ENCODE data around the gene TOMM34. TPM values are rescaled to one million over a fixed set of nuclear protein-coding genes. Genes with fewer than 3 reads are reported as not detected.

Gene TOMM34
- total RNA-seq, 2 experiments from 2014 or later: 72.9 to 75.1 TPM

DNA sequence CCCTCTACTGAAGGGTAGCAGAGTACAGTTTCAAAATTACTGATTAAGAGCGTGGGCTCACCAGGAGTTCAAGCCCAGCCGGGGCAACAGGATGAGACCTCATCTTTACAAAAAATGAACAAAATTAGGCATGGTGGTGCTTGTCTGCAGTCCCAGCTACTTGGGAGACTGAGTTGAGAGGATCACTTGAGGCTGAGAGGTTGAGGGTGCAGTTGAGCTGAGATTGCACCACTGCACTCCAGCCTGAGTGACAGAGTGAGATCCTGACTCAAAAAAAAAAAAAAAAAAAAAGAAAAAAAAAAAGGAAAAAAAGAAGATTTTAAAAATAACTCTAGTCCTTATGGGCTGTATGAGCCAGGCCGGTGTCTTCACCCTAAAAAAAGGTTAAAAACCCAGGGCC, 31.6 kb downstream of the TOMM34 start:
- Mint-ChIP-seq H3K27me3 (no peaks in the 10 kb centered on the region), H3K4me3 (no peak overlapping the region), H3K9me3 (no peaks in the 10 kb centered on the region), H3K36me3 (peaks cover 11% of the 10 kb centered on the region), H3K27ac (no peak overlapping the region), H3K4me1 (no peaks in the 10 kb centered on the region)
- DNase-seq: no peak

DNA sequence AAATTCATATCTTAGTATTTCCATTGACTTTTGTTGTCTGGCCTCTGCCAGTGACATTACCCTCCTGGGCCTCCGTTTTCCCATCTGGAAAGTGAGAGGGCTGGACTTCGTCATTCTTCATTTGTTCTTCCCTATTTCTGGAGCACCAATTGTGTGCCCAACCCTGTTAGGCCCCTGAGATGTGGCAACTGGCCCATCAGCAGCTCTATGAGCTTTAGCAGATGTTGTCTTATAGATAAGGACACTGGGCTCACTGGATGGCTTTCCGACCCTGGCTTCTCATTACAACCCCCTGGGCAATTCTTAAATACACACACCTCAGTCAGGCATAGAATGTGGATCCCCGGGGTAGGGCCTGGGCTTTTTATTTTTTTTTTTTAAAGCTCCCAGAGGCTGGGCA, 35.7 kb downstream of the TOMM34 start:
- peaks cover 11% of the 10 kb centered on the region for H3K36me3 Mint-ChIP-seq
- no peaks in the 10 kb centered on the region for H3K4me1 Mint-ChIP-seq
- H3K27me3 Mint-ChIP-seq: no peaks in the 10 kb centered on the region
- DNase-seq: no peak
- no peaks in the 10 kb centered on the region for H3K9me3 Mint-ChIP-seq
- no peak overlapping the region for H3K4me3 Mint-ChIP-seq
- no peak overlapping the region for H3K27ac Mint-ChIP-seq

- Mint-ChIP-seq H3K9me3 (no peaks in the 10 kb centered on the region), H3K4me1 (no peaks in the 10 kb centered on the region), H3K4me3 (no peak overlapping the region), H3K27ac (no peak overlapping the region), H3K36me3 (peaks cover 21% of the 10 kb centered on the region), H3K27me3 (no peaks in the 10 kb centered on the region)
- DNase-seq: no peak
These were observed 38.8 kb downstream of the TOMM34 start for GRCh38 chr20:44921447-44921846.

DNA sequence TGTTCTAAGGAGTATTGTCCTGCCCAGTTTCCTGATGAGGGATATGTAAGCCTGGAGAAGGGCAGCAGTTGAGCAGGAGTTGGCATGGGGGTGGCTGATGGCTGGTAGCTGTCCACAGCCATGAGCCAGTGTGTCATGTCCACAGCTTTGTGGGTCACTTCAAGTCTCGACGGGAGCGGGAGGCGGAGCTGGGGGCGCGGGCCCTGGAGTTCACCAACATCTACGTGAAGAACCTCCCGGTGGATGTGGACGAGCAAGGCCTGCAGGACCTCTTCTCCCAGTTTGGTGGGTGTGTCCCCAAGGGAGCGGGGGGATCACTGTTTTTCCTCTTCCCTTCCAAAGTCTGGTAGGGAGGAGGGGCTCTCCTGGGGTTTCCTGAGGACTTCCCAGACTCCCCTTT, 41.4 kb downstream of the TOMM34 start:
- Mint-ChIP-seq H3K4me3 (no peak overlapping the region), H3K27ac (no peak overlapping the region), H3K9me3 (no peaks in the 10 kb centered on the region), H3K36me3 (peaks cover 25% of the 10 kb centered on the region), H3K27me3 (no peaks in the 10 kb centered on the region), H3K4me1 (peaks cover 11% of the 10 kb centered on the region)
- DNase-seq: no peak

- Mint-ChIP-seq H3K9me3 (no peaks in the 10 kb centered on the region), H3K4me3 (no peak overlapping the region), H3K4me1 (peaks cover 11% of the 10 kb centered on the region), H3K27me3 (no peaks in the 10 kb centered on the region), H3K36me3 (peaks cover 29% of the 10 kb centered on the region), H3K27ac (no peak overlapping the region)
- no peak for DNase-seq
These were observed 41.9 kb downstream of the TOMM34 start for GRCh38 chr20:44918342-44918741.

DNA sequence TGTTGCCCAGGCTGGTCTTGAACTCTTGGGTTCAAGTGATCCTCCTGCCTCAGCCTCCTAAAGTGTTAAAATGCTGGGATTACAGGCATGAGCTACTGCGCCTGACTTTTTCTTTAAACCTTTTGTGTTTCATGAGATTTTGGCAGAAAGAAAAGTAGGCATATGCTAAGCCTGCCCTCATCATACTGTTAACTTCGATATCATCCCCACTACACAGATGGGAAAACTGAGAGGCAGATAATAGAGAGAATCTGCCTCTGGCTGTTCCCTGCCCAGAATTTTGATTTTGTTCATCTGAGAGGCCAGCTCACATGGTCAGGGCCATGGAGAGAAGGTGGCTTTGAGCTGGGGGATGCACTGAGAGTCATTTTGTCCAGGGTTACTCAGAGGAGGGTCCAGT, 42.8 kb downstream of the TOMM34 start:
- no peaks in the 10 kb centered on the region for H3K9me3 Mint-ChIP-seq
- H3K27ac Mint-ChIP-seq: no peak overlapping the region
- H3K36me3 Mint-ChIP-seq: peaks cover 32% of the 10 kb centered on the region
- H3K4me1 Mint-ChIP-seq: peaks cover 11% of the 10 kb centered on the region
- no peak for DNase-seq
- H3K4me3 Mint-ChIP-seq: no peak overlapping the region
- H3K27me3 Mint-ChIP-seq: no peaks in the 10 kb centered on the region

- H3K9me3 Mint-ChIP-seq: no peaks in the 10 kb centered on the region
- H3K27ac Mint-ChIP-seq: no peak overlapping the region
These were observed 43.6 kb downstream of the TOMM34 start for GRCh38 chr20:44916586-44916985.

DNA sequence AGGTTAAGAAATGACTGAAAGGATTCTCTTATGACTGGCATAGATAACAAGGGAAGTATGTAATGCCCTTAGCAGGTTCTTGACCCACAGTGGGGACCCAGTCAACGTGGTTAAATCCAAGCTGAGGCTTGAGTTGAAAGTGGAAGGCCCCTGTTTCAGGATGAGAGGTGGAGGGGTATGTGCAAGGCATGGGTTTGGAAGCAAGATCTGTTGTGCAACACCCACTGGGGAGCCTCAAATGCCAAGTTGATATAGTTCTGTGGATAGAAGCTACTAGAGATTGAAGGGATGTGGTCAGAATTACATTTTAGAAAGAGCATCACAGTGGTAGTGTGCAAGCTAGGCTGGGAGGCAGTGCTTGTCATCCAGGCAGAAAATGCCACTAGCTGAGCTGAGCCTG, 45.3 kb downstream of the TOMM34 start:
- H3K4me1 Mint-ChIP-seq: peaks cover 23% of the 10 kb centered on the region
- H3K9me3 Mint-ChIP-seq: no peaks in the 10 kb centered on the region
- no peaks in the 10 kb centered on the region for H3K27me3 Mint-ChIP-seq
- no peak for DNase-seq
- peaks cover 34% of the 10 kb centered on the region for H3K36me3 Mint-ChIP-seq
- no peak overlapping the region for H3K4me3 Mint-ChIP-seq
- peak overlapping the region; percentile 32 for H3K27ac Mint-ChIP-seq

More at GRCh38 chr20:44916586-44916985, 43.6 kb downstream of the TOMM34 start:
- no peak for DNase-seq
- Mint-ChIP-seq H3K4me3 (no peak overlapping the region), H3K27me3 (no peaks in the 10 kb centered on the region), H3K4me1 (peaks cover 18% of the 10 kb centered on the region), H3K36me3 (peaks cover 35% of the 10 kb centered on the region)

- no peaks in the 10 kb centered on the region for H3K9me3 Mint-ChIP-seq
- no peak overlapping the region for H3K27ac Mint-ChIP-seq
- H3K4me1 Mint-ChIP-seq: peaks cover 34% of the 10 kb centered on the region
- H3K27me3 Mint-ChIP-seq: no peaks in the 10 kb centered on the region
- H3K36me3 Mint-ChIP-seq: peaks cover 32% of the 10 kb centered on the region
- DNase-seq: no peak
- H3K4me3 Mint-ChIP-seq: no peak overlapping the region
These were observed 48.0 kb downstream of the TOMM34 start for GRCh38 chr20:44912189-44912588.

DNA sequence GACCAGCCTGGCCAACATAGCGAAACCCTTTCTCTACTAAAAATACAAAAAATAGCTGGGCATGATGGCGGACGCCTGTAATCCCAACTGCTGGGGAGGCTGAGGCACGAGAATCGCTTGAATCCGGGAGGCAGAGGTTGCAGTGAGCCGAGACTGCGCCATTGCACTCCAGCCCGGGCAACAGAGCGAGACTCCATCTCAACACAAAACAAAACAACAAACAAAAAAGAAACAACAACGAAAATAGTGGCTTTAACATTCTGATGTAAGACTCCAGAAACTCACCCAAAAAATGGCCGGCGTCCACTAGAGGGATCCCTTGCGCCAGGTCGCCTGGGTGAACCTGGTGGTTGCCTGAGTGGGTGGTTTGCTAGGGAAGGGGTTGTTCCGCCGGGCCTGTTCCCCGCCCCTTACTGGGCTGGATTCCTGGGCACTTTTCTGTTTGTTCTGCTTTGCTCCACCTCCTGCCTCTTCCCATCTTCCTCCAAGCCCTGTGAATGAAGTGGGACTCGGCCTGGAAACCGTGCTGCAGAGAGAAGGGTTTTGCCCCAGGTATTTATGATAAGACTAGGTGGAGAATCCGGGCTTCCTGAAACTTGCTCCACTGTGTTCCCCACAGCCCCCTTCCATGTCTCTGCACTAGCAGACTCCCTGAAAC, 48.8 kb downstream of the TOMM34 start:
- H3K4me1 Mint-ChIP-seq: peaks cover 34% of the 10 kb centered on the region
- peaks cover 28% of the 10 kb centered on the region for H3K36me3 Mint-ChIP-seq
- DNase-seq: peak; percentile 62
- no peaks in the 10 kb centered on the region for H3K27me3 Mint-ChIP-seq
- no peak overlapping the region for H3K27ac Mint-ChIP-seq
- H3K9me3 Mint-ChIP-seq: no peaks in the 10 kb centered on the region
- peak overlapping the region; percentile 46 for H3K4me3 Mint-ChIP-seq

DNA sequence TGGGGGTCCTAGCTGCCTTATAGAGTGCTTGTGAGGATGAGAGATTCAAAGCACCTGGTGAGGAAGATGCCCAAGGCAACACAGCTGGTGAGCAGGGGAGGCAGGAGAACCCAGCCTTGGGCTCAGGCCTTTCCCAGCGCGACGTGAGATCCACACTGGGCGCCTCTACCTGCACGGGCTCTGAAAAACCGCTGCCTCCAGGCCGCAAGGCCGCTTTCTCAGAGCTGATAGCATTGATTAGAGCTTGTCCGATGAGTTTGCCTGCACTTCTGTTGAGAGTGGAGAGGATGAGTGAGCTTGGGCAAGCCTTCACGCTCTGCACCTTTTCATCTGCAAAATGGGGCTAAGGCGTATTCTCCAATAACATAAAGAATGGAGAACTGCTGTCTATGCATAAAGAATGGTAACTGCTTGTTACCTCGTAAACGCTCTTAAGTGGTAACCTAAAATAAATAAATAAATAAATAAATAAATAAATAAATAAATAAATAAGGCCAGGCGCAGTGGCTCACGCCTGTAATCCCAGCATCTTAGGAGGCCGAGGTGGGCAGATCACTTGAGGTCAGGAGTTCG, 49.4 kb downstream of the TOMM34 start:
- Mint-ChIP-seq H3K36me3 (peaks cover 27% of the 10 kb centered on the region), H3K27ac (peak overlapping the region; percentile 83)
- DNase-seq: no peak

DNA sequence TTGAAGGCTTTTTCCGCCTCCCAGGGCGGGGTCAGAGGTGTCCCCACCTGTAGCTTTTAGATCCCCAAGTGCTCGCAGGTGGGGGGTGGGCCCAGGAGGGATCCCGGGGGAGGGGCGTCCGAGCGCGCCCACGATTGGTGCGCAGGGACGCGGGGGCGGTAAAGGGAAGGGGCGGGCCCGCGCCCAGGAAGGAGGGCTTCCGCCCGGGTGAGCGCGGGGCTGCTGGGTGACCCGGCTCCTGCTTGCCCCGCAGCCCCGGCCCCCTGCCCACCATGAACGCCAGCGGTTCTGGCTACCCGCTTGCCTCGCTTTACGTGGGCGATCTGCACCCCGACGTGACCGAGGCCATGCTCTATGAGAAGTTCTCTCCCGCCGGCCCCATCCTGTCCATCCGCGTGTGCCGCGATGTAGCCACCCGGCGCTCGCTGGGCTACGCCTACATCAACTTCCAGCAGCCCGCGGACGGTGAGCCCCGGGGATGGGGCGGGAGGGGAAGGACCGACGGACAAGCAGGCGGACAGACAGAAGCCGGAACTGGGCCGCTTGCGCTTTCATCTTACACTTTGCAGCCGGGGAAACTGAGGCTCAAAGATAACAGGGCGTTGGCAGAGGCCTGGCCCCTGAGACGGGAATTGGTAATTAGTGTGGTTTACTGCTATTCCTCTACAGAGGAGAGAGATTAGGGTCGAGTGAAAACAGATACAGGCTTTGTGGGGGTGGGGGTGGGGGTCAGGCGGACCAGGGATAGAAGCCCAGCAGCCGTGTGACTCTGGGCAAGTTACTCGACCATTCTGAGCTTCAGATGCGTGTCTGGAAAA, 50.1 kb downstream of the TOMM34 start, which contains the start of gene PABPC1L:
TSS of gene PABPC1L (plus strand) at position 189 of the 818 bp plus-strand sequence. CDS start at position 273, 84 bp downstream.
- peaks cover 32% of the 10 kb centered on the region for H3K4me1 Mint-ChIP-seq
- H3K9me3 Mint-ChIP-seq: no peaks in the 10 kb centered on the region
- peak; percentile 85 for DNase-seq
- peak within 1 kb of the TSS; percentile 88 for H3K4me3 Mint-ChIP-seq
- peaks cover 28% of the 10 kb centered on the region for H3K36me3 Mint-ChIP-seq
- peak within 1 kb of the TSS; percentile 83 for H3K27ac Mint-ChIP-seq
- H3K27me3 Mint-ChIP-seq: no peaks in the 10 kb centered on the region

More for the DNA sequence above, 49.4 kb downstream of the TOMM34 start:
- Mint-ChIP-seq H3K4me3 (peak overlapping the region; percentile 88), H3K27me3 (no peaks in the 10 kb centered on the region), H3K4me1 (peaks cover 34% of the 10 kb centered on the region), H3K9me3 (no peaks in the 10 kb centered on the region)

- H3K4me1 Mint-ChIP-seq: peaks cover 24% of the 10 kb centered on the region
- H3K36me3 Mint-ChIP-seq: peaks cover 26% of the 10 kb centered on the region
- peak overlapping the region; percentile 71 for H3K4me3 Mint-ChIP-seq
- peak overlapping the region; percentile 56 for H3K27ac Mint-ChIP-seq
- no peak for DNase-seq
- H3K9me3 Mint-ChIP-seq: no peaks in the 10 kb centered on the region
- no peaks in the 10 kb centered on the region for H3K27me3 Mint-ChIP-seq
These were observed 51.0 kb downstream of the TOMM34 start for GRCh38 chr20:44908987-44909871.

GRCh38 chr20:44904377-44904776, 55.8 kb downstream of the TOMM34 start:
- no peaks in the 10 kb centered on the region for H3K27me3 Mint-ChIP-seq
- H3K4me3 Mint-ChIP-seq: no peak overlapping the region
- peaks cover 29% of the 10 kb centered on the region for H3K4me1 Mint-ChIP-seq
- peaks cover 22% of the 10 kb centered on the region for H3K36me3 Mint-ChIP-seq
- no peak overlapping the region for H3K27ac Mint-ChIP-seq
- H3K9me3 Mint-ChIP-seq: no peaks in the 10 kb centered on the region
- no peak for DNase-seq
